GM18499 (cell line): ENCODE data around the gene NEURL1.

Source experiments
- ATAC-seq: cut with Tn5 transposase; IDR thresholded peaks from one replicate; pipeline ENCODE4 v1.9.1; 2021; ENCODE audit warnings: moderate number of reproducible peaks; ENCODE audit not compliant: insufficient read depth, unreplicated experiment

The NEURL1 gene

GRCh38 chr10:103557455-103557854, 64.0 kb downstream of the NEURL1 start:
- ATAC-seq = no peak

DNA sequence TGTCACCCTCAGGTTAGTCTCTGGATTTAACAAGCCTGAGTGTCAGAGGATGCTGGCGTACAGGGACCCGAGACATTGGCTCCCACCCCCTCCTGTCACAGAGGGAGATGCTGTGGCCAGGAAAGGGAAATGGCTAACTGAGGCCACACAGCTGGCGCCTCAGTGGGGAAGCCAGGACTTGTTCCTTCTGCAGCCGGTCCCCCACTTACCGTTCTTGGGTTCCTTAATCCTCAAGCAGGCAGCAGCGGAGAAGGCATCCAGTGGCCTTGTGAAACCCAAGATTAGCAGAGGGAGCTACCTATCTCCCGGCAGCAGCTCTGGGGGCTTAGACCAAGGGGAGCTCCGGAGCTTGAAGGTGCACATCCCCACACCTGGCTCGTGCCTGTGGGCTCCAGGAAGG, 65.4 kb downstream of the NEURL1 start:
- ATAC-seq = no peak

DNA sequence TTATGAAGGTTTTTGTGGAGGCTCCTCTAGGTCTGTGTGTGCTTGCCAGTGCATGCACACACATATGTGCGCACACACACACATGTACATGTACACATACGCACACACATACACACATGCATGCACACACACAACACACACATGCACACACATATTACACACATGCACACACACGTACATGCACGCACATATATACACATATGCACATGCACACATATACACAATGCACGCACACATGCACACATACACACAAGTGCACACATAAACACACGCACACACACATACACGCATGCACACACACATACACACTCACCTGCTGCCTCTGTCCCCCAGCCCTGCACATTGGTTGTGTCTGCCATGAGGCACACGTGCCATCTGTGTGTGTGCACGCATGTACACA, 66.3 kb downstream of the NEURL1 start:
- ATAC-seq = no peak

DNA sequence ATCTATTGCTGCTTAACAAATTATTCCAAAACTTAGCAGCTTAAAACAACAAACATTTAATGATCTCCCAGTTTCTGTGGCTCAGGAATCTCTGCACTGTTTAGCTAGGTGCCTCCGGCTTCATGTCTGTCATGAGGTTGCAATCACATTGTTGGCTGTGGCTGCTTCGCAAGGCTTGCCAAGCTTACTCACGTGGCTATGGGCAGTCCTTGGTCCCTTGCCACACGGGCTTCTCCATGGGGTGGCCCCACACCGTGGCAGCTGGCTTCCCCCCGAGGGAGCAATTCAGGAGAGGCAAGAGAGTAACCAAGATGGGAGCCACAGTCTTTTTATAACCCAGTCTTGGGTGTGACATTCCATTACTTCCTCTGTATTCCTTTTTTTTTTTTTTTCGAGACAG, 67.4 kb downstream of the NEURL1 start:
- ATAC-seq = no peak

- ATAC-seq = no peak
Measured at GRCh38 chr10:103562383-103562782, 68.9 kb downstream of the NEURL1 start.

GRCh38 chr10:103563231-103564115, 70.0 kb downstream of the NEURL1 start:
- ATAC-seq = no peak

GRCh38 chr10:103564116-103564501, 70.6 kb downstream of the NEURL1 start:
- no peak for ATAC-seq

DNA sequence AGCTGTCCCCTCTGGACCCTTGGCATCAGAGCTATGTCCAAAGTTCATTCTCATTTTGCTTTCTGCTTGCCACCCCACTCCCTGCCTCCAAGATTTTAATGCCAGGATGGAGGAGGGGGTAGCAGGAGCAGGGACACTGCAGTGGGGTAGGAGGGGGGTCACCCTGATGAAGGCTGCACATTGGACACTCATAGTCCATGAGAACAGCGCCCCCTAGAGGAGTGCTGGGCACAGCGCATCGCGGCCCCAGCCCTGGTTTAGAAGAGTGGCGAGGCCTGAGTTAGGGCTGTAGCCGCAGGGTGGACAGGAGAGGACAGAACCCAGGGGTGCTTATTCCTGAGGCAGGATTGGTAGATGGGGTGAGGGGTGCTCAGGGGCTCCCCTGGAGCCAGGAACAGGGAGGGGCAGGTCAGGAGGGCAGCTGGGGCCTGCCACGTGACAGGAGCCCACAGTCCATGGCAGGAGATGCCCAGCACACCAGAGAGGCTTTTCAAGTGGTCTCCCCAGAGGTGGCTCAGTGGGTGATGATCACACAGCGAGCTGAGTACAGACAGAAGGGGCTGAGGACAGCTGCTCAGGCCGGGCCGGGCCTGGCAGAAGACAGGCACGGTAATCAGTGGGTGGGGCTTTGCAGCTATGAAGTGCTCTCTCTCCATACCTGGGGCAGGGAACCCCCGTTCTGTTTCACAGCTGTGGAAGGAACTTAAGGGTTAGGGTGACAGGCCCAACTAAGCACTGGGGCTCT, 71.4 kb downstream of the NEURL1 start:
- no peak for ATAC-seq

- no peak for ATAC-seq
Measured at GRCh38 chr10:103566536-103566935, 73.0 kb downstream of the NEURL1 start.

DNA sequence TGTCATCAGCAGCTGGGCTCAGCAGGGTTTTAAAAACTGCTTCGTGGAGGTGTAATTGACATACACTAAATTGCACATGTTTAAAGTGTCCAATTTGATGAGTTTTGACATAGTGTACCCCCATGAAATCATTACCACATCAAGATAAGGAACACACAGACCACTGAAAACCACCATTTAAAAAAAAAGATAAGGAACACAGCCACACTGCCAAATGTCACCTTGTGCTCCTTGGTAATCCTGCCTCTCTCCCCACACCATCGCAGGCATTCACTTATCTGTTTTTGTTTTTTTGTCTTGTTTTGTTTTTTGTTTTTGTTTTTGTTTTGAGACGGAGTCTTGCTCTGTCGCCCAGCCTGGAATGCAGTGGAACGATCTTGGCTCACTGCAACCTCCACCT, 75.0 kb downstream of the NEURL1 start:
- no peak for ATAC-seq

- ATAC-seq = no peak
Measured at GRCh38 chr10:103569896-103570295, 76.4 kb downstream of the NEURL1 start.

- ATAC-seq = no peak
Measured at GRCh38 chr10:103570844-103571655, 77.5 kb downstream of the NEURL1 start.

DNA sequence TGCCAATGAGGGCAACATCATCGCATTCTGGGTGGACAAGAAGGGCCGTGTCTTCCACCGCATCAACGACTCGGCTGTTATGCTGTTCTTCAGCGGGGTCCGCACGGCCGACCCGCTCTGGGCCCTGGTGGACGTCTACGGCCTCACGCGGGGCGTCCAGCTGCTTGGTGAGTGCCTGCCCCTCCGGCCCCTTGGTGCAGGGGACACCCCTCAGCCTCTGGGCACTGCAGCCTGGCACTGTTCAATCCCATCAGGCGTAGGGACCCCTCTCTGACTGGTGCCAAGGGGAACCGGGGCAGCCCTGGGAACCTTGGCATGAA, 78.1 kb downstream of the NEURL1 start:
- no peak for ATAC-seq

GRCh38 chr10:103572347-103573204, 79.1 kb downstream of the NEURL1 start:
- no peak for ATAC-seq

- ATAC-seq = no peak
Measured at GRCh38 chr10:103573205-103573487, 79.6 kb downstream of the NEURL1 start.

DNA sequence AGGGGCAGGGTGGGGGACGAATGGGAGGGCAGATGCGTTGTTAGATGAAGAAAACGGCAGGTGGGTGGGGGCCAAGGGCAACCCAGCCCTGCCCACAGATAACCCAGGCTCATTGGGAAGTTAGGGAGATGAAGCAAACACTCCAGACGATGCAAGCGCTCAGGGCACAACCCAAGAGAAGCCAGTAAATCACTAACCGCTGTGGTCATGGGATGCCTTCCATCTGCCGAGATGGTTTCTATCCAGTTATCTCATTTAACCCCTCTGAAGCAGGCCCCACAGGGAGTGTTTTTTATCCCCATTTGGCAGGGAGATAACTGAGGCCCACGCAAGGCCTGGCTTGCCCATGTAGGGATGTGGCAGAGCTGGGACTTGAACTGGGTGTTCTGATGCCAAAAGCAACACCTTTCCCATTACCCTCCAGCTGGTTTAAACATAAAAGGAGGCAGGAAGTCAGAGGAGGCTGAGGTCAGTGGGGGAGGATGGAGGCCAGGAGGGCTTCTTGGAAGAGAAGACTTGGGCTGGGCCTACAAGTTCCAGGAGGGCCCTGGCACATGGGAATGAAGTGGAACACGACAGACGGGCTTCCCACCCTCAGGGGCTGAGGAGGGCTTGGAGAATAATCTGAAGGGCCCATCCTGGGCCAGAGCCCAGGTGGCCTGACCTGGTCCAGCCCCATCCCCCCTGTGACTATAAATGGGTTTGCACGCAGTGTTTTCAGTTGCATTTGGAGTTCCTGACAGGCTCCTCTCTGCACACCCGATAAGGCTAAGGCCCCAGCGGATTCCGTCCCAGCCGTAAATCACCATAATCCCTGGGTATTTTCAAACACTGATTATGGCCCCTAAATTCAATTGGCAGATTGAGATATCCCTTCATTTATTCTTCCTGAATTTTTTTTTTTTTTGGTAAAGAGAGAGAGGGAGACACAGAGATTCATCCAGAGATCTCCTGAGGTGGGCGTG, 80.9 kb downstream of the NEURL1 start:
- no peak for ATAC-seq

DNA sequence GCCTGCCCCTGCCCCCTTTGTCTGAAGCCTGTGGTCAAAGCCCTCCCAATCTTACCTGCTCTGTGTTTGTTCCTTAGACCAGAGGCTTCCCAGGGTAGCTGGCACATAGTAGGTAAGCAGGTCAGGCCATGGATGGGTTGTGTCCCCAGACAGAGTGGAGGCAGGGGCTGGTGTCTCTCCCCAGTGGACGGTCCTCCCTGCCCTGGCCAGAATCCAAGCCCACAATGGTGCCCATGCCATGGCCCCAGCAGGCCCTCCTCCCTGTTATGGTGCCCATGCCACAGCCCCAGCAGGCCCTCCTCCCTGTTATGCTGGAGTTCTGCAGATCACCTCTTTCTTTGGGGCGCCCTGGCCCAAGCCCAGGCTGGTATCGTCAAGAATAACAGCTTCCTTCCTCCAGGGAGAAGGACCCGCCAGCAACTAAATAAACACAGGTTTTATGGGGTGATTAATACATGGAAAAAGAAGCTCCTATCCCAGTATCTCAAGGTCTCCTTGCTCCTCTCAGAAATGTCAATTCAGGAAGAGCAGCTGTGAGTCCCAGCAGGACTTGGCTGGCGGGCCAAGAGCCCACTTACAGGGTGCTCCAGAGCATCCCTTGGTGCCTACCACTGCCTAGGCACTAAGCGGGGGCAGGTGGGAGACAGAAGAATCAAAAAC, 82.0 kb downstream of the NEURL1 start:
- no peak for ATAC-seq

- no peak for ATAC-seq
Measured at GRCh38 chr10:103576076-103576471, 82.6 kb downstream of the NEURL1 start.

DNA sequence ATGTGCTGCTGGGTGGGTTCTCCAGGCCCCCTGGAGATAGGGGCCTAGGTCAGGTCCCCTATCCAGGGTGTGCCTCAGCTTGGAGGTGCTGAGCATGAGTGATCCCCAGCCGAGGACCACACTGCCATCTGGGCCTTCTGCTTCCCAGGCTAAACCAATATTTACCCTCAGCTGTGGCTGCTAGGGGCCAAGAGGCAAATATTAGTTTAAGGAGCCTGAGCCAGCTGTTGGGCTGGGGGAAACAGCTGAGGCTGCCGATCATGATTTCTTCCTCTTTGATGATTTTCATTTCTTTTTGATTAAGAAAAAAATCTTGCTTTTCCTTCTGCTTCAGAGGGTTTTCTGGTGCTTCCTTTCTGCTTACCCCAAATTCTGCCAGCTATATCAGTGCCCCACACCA, 83.4 kb downstream of the NEURL1 start:
- no peak for ATAC-seq
